Astrocyte of the spinal cord (primary cell): ENCODE data around the gene SPRTN.

Experiments used
- DNase-seq: peaks from one replicate; pipeline ENCODE4 v3.0.0; 2011; ENCODE audit warnings: low read depth, low spot score
- H3K4me3 ChIP-seq: 2 replicates; pipeline ENCODE4 v1.5.1; 2011; ENCODE audit warnings: low read depth, mild to moderate bottlenecking, low read length, moderate library complexity
- CTCF ChIP-seq: IDR thresholded peaks from 2 replicates; pipeline ENCODE4 v1.5.1; 2012; ENCODE audit warnings: low read depth, mild to moderate bottlenecking, low read length, inconsistent platforms
- in situ Hi-C: cut with HindIII; loops from 2 replicates; pipeline ENCODE4 v1.10.0; 2017; ENCODE audit warnings: low sequenced_read_pairs

Gene SPRTN

GRCh38 chr1:231322880-231323530, 15.1 kb upstream of the SPRTN start:
- no peak overlapping the region for H3K4me3 ChIP-seq
- in situ Hi-C loops, result no loop called here
- no peak for DNase-seq
- TF ChIP-seq CTCF, result peak; percentile 18

DNA sequence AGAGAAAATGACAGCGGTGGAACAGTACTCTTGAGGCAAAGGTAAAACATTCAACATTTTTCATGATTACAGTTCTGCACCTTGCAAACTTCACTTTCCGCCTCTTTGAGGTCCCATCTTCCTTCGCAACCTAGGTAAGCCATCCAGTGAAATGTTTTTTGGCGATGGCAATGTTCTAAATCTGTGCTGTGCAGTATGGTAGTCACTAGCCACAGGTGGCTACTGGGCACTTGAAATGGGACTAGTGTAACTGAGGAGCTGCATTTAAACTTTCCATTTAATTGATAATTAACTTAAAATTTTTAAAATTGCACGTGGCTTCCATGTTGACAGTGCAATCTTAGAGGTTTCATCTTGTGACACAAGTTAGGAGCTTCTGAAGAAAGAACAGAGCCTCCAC, 13.4 kb upstream of the SPRTN start:
- DNase-seq, result no peak
- H3K4me3 ChIP-seq, result no peak overlapping the region
- no peak for TF ChIP-seq CTCF
- in situ Hi-C loops, result no loop called here

DNA sequence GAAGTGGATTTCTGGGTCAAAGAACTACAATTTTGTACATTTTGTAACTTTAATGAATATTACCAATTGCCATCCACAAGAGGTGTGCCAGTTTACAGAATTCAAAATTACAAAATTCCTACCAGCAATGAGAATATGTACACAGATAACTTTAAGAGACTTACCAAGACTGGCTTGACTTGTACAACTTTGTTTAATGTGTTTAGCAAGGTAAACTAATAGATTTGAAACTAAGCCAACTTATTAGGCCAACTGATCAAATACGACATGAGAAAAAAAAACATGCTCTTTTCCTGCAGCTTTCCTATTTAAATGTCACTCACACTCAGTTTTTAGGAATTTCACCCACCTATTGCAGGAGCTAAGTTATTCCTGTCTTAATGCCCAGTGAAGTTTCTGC, 11.8 kb upstream of the SPRTN start:
- no peak for TF ChIP-seq CTCF
- in situ Hi-C loops, result no loop called here
- no peak overlapping the region for H3K4me3 ChIP-seq
- DNase-seq, result no peak

DNA sequence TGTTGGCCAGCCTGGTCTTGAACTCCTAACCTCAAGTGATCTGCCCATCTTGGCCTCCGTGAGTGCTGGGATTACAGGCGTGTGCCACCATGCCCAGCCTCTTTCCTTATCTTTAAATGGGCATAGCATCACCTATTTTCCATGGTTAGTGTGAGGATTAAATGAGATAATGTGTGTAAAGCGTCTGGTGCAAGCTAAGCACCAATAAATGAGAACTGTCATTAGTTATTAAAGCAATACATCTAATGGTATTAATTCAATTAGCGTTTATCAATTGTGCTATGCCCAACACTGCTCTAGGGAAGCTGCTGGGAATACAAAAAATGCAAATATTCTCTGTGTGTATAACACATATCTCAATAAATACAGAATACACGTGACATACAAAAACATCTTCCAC, 10.5 kb upstream of the SPRTN start:
- no peak overlapping the region for H3K4me3 ChIP-seq
- in situ Hi-C loops, result no loop called here
- no peak for DNase-seq
- TF ChIP-seq CTCF, result no peak

GRCh38 chr1:231329483-231329882, 8.6 kb upstream of the SPRTN start:
- DNase-seq, result no peak
- in situ Hi-C loops, result no loop called here
- no peak overlapping the region for H3K4me3 ChIP-seq
- TF ChIP-seq CTCF, result no peak

DNA sequence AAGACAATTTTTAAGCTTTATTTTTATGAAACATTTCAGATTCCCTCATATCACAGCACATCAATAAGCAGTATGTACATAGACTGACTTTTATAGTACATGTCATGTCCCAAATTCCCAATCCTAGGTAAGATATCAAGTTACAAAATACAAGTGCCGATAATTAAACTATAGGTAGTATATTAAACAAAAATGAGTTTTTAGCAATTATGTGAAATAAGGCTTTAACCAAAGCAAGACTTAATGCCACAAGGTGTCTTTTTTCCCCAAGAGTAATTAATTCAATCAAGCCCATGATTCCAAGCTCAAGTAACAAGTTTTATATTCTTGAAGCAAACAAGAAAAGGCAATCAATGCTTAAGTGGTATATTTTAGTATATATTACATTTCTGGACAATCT, 5.3 kb upstream of the SPRTN start:
- H3K4me3 ChIP-seq, result no peak overlapping the region
- in situ Hi-C loops, result no loop called here

More for the DNA sequence above, 5.3 kb upstream of the SPRTN start:
- no peak for DNase-seq
- TF ChIP-seq CTCF, result no peak
